Parathyroid adenoma (tissue), 2 donors: ENCODE data around the gene ZNF225.
"Not testable (repeated sequence)": the region's sequence is repeated elsewhere in the genome, so short reads cannot be mapped to it uniquely, and the experiment has no call there.

Source experiments
- H2AFZ ChIP-seq: fragments of 300-600 bp; sonication (generic); one replicate; pipeline ENCODE4 v1.7.0; 2017; ENCODE audit warnings: antibody characterized with exemption, mild to moderate bottlenecking
- H3K27ac ChIP-seq: fragments of 300-600 bp; sonication (generic); one replicate; pipeline ENCODE4 v1.7.0; 2017
- H3K27me3 ChIP-seq: fragments of 300-600 bp; sonication (generic); one replicate; pipeline ENCODE4 v1.7.0; 2017; ENCODE audit warnings: low read length; ENCODE audit not compliant: control insufficient read depth, insufficient read depth
- H3K36me3 ChIP-seq: fragments of 300-600 bp; sonication (generic); one replicate; pipeline ENCODE4 v1.7.0; 2017; ENCODE audit warnings: low read length; ENCODE audit not compliant: control insufficient read depth, insufficient read depth
- H3K4me1 ChIP-seq: fragments of 300-600 bp; sonication (generic); one replicate; pipeline ENCODE4 v1.7.0; 2017; ENCODE audit warnings: control low read depth
- H3K4me2 ChIP-seq: fragments of 300-600 bp; sonication (generic); one replicate; pipeline ENCODE4 v1.7.0; 2017; ENCODE audit warnings: low read length
- H3K4me3 ChIP-seq: fragments of 300-600 bp; sonication (generic); one replicate; pipeline ENCODE4 v1.7.0; 2017; ENCODE audit warnings: low read depth, low read length
- H3K79me2 ChIP-seq: fragments of 300-600 bp; sonication (generic); one replicate; pipeline ENCODE4 v1.7.0; 2017; ENCODE audit warnings: control low read depth
- H3K9ac ChIP-seq: fragments of 300-600 bp; sonication (generic); one replicate; pipeline ENCODE4 v1.7.0; 2017; ENCODE audit warnings: mild to moderate bottlenecking
- H3K9me3 ChIP-seq: fragments of 300-600 bp; sonication (generic); one replicate; pipeline ENCODE4 v1.7.0; 2017; ENCODE audit warnings: low read length; ENCODE audit not compliant: control insufficient read depth
- TF ChIP-seq, protein P1 (sequence below): fragments of 300-600 bp; sonication (generic); IDR thresholded peaks from one replicate; pipeline ENCODE4 v1.7.0; 2017; ENCODE audit warnings: antibody characterized with exemption, mild to moderate bottlenecking
- donor health status: primary hyperparathyroidism.

Gene ZNF225

DNA sequence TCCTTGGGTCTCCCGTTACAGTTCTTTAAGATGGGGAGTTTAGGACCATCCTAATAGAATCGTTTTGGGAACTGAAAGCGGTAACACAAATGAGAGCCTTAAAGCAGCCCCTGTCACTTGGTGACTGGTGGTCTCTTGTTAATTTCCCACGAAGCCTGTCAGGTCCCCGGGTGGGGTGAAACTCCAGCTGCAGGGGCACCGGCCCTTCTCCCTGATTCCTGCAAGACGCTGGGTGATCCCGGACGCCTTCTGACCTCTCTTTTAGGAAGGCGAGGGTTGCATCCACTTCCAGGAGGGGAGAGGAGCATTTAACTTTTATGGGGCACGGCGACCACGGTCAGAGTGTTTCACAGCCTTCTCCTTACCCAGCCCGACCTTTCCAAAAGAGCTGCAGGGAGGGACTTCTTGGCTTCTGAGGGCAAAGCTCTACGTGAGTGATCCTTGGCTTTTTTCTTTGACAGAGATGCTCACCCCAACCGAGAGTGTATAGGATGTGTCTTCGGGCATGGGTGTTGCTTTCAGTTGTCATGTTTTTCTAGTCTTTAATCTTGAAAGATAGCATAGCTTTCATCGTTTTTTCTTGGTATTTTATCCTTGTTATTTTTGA lies 688 bp downstream of the ZNF225 start:
- H3K4me1 ChIP-seq = no peaks in the 10 kb centered on the region
- H3K4me2 ChIP-seq = peak overlapping the region; percentile 70
- H3K27me3 ChIP-seq = no peaks in the 10 kb centered on the region
- H3K9me3 ChIP-seq = no peaks in the 10 kb centered on the region
- H2AFZ ChIP-seq = peak overlapping the region; percentile 90
- no peaks in the 10 kb centered on the region for H3K36me3 ChIP-seq
- peaks cover 3% of the 10 kb centered on the region for H3K79me2 ChIP-seq
- peak overlapping the region; percentile 84 for H3K4me3 ChIP-seq
- TF ChIP-seq, protein P1, sequence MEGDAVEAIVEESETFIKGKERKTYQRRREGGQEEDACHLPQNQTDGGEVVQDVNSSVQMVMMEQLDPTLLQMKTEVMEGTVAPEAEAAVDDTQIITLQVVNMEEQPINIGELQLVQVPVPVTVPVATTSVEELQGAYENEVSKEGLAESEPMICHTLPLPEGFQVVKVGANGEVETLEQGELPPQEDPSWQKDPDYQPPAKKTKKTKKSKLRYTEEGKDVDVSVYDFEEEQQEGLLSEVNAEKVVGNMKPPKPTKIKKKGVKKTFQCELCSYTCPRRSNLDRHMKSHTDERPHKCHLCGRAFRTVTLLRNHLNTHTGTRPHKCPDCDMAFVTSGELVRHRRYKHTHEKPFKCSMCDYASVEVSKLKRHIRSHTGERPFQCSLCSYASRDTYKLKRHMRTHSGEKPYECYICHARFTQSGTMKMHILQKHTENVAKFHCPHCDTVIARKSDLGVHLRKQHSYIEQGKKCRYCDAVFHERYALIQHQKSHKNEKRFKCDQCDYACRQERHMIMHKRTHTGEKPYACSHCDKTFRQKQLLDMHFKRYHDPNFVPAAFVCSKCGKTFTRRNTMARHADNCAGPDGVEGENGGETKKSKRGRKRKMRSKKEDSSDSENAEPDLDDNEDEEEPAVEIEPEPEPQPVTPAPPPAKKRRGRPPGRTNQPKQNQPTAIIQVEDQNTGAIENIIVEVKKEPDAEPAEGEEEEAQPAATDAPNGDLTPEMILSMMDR = no peak
- H3K9ac ChIP-seq = peak overlapping the region; percentile 35
- peak overlapping the region; percentile 51 for H3K27ac ChIP-seq

DNA sequence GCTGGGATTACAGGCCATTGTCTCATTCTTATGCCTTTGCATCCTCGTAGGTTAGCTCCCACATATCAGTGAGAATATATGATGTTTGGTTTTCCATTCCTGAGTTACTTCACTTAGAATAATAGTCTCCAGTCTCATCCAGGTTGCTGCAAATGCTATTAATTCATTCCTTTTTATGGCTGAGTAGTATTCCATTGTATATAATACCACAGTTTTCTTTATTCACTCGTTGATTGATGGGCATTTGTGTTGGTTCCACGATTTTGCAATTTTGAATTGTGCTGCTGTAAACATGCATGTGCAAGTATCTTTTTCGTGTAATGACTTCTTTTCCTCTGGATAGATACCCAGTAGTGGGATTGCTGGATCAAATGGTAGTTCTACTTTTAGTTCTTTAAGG lies 8.0 kb downstream of the ZNF225 start:
- not testable (repeated sequence) for H3K27ac ChIP-seq, H3K9ac ChIP-seq, H3K4me3 ChIP-seq, H3K79me2 ChIP-seq, H3K36me3 ChIP-seq, H3K27me3 ChIP-seq, H3K4me1 ChIP-seq, H3K4me2 ChIP-seq, H2AFZ ChIP-seq, H3K9me3 ChIP-seq

DNA sequence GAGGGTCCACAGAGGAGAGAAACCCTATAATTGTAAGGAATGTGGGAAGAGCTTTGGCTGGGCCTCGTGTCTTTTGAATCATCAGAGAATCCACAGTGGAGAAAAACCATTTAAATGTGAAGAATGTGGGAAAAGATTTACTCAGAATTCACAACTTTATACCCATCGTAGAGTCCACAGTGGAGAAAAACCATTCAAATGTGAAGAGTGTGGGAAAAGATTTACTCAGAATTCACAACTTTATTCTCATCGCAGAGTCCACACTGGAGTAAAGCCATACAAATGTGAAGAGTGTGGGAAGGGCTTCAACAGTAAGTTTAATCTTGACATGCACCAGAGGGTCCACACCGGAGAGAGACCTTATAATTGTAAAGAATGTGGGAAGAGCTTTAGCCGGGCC lies 18.8 kb downstream of the ZNF225 start:
- no peak overlapping the region for H2AFZ ChIP-seq
- H3K4me3 ChIP-seq = no peak overlapping the region
- no peak overlapping the region for H3K9ac ChIP-seq
- no peak overlapping the region for H3K27ac ChIP-seq
- TF ChIP-seq, protein P1 = no peak
- H3K36me3 ChIP-seq = peaks cover 4% of the 10 kb centered on the region
- no peaks in the 10 kb centered on the region for H3K27me3 ChIP-seq
- peaks cover 2% of the 10 kb centered on the region for H3K79me2 ChIP-seq
- H3K9me3 ChIP-seq = no peaks in the 10 kb centered on the region
- no peak overlapping the region for H3K4me2 ChIP-seq
- no peaks in the 10 kb centered on the region for H3K4me1 ChIP-seq

DNA sequence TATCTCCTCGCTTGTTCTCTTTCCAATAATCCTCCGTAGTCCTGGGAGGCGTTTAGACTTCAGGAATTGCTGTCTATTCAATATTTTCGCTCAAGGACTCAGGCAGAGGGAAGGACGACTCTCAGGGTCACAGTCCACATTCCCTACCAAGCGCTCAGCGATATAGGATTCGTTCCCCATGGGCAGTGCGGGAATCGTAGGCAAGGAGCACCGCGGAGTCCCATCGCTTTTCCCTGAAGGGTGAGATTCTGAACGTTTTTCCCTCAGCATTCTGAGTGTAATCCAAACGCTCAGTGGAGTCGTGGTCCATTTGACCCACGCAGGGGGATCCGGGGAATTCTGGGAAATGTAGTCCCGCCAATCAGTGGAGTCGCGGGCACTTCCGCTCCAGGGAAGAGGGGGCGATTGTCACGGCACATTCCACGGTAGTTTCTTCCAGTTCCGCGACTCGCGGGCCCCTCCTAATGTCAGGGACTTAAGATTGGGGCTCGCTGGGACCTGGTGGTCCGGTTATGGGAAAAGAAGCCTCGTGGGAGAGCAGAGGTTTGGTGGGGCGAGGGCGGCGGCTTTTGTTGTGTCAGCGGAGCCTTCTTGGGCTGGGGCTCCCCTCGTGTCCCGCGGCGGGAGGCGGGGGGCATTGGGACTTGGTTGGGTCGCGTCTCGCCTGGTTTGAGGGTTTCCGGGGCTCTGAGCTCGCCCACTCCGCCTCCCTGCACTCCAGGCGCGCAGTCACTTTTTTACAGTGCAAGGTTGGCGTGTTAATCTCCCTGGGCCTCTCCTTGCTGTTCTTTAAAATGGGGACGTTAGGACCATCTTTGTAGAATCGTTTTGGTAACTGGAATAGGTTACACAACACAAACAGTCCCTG lies 28.2 kb downstream of the ZNF225 start, which contains the start of gene ZNF234:
Gene ZNF234 (plus strand): TSS at position 364 of the 868 bp plus-strand sequence. CDS start 3,079 bp downstream, outside the sequence.
- Histone ChIP-seq H3K4me1 (no peaks in the 10 kb centered on the region), H3K9ac (no peak within 1 kb of the TSS), H3K4me3 (peak within 1 kb of the TSS; percentile 79), H3K4me2 (peak within 1 kb of the TSS; percentile 87), H3K27me3 (no peaks in the 10 kb centered on the region), H3K27ac (peak within 1 kb of the TSS; percentile 70), H2AFZ (peak within 1 kb of the TSS; percentile 90), H3K9me3 (no peaks in the 10 kb centered on the region), H3K79me2 (no peaks in the 10 kb centered on the region), H3K36me3 (no peaks in the 10 kb centered on the region)
- TF ChIP-seq, protein P1 = no peak

DNA sequence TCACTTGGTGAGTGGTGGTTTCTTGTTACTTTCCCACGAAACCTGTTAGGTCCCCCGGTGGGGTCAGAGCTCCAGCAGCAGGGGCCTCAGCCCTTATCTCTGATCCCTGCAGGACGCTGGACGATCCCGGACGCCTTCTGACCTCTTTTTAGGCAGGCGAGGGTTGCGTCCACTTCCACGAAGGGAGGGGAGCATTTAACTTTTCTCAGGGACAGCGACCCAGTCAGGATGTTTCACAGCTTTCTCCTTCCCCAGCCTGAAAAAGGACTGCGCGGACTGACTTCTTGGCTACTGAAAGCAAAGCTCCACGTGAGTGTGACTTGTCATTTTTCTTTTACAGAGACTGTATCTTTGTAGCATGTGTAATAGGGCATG lies 28.8 kb downstream of the ZNF225 start:
- Histone ChIP-seq H3K27ac (peak overlapping the region; percentile 70), H2AFZ (peak overlapping the region; percentile 90), H3K79me2 (no peaks in the 10 kb centered on the region), H3K4me3 (peak overlapping the region; percentile 79), H3K9me3 (no peaks in the 10 kb centered on the region), H3K9ac (no peak overlapping the region), H3K27me3 (no peaks in the 10 kb centered on the region), H3K36me3 (no peaks in the 10 kb centered on the region), H3K4me1 (no peaks in the 10 kb centered on the region), H3K4me2 (peak overlapping the region; percentile 87)
- TF ChIP-seq, protein P1 = no peak
